ENCODE data around the gene LAPTM5.

The LAPTM5 gene

GRCh38 chr1:30728832-30729638 lies 28.5 kb downstream of the LAPTM5 start:
- DNase-seq (ENCODE audit: low read depth): no peak

GRCh38 chr1:30728340-30728739 lies 29.2 kb downstream of the LAPTM5 start:
- DNase-seq (ENCODE audit: low read depth): no peak

- no peak for DNase-seq (ENCODE audit: low read depth)
Measured at GRCh38 chr1:30727824-30728223, 29.8 kb downstream of the LAPTM5 start.

GRCh38 chr1:30726773-30727684 lies 30.5 kb downstream of the LAPTM5 start:
- DNase-seq (ENCODE audit: low read depth): no peak

GRCh38 chr1:30726236-30726635 lies 31.3 kb downstream of the LAPTM5 start:
- no peak for DNase-seq (ENCODE audit: low read depth)

- no peak for DNase-seq (ENCODE audit: low read depth)
Measured at GRCh38 chr1:30725450-30726095, 32.0 kb downstream of the LAPTM5 start.

GRCh38 chr1:30724655-30725421 lies 32.7 kb downstream of the LAPTM5 start:
- DNase-seq (ENCODE audit: low read depth): no peak

GRCh38 chr1:30724175-30724574 lies 33.4 kb downstream of the LAPTM5 start:
- no peak for DNase-seq (ENCODE audit: low read depth)

GRCh38 chr1:30723331-30723755 lies 34.2 kb downstream of the LAPTM5 start, which contains the start of gene MATN1:
TSS of gene MATN1 (minus strand) at chr1:30723585. CDS start at chr1:30723551, 34 bp downstream.
- no peak for DNase-seq (ENCODE audit: low read depth)

- DNase-seq (ENCODE audit: low read depth): no peak
Measured at GRCh38 chr1:30721812-30722537, 35.6 kb downstream of the LAPTM5 start.

- DNase-seq (ENCODE audit: low read depth): no peak
Measured at GRCh38 chr1:30721341-30721793, 36.2 kb downstream of the LAPTM5 start.

GRCh38 chr1:30720271-30721223 lies 37.0 kb downstream of the LAPTM5 start:
- DNase-seq (ENCODE audit: low read depth): no peak

- no peak for DNase-seq (ENCODE audit: low read depth)
Measured at GRCh38 chr1:30719406-30720270, 37.9 kb downstream of the LAPTM5 start.

- DNase-seq (ENCODE audit: low read depth): peak; percentile 80
Measured at GRCh38 chr1:30718636-30719405, 38.8 kb downstream of the LAPTM5 start.

- peak; percentile 100 for DNase-seq (ENCODE audit: low read depth)
Measured at GRCh38 chr1:30718091-30718635, 39.4 kb downstream of the LAPTM5 start.

GRCh38 chr1:30716646-30717045 lies 40.9 kb downstream of the LAPTM5 start:
- no peak for DNase-seq (ENCODE audit: low read depth)

GRCh38 chr1:30715886-30716285 lies 41.7 kb downstream of the LAPTM5 start:
- no peak for DNase-seq (ENCODE audit: low read depth)

- no peak for DNase-seq (ENCODE audit: low read depth)
Measured at GRCh38 chr1:30715216-30715615, 42.4 kb downstream of the LAPTM5 start.

Data from activated T-helper 9 cell treated with anti-CD3 and anti-CD28 coated beads, Interleukin-2, amount 50 U/mL, for 16 hours (primary cell).